ENCODE measurements around the gene FASTKD1.

GRCh38 chr2:169495310-169495928, 78.2 kb downstream of the FASTKD1 start:
- no peak for TF ChIP-seq CTCF (conservative IDR thresholded peaks at IDR 0.05)
- no peak for TF ChIP-seq ZFX (IDR thresholded peaks at IDR 0.05)

All from C4-2B (cell line).